ENCODE data around the gene SLC35F3.

GRCh38 chr1:234241941-234242490, 337.5 kb downstream of the SLC35F3 start:
- TF ChIP-seq REST (IDR thresholded peaks at IDR 0.05; ENCODE audit: insufficient read depth in 1 of 2, low read depth in 2 of 2, low read length in 2 of 2) (no peak), POLR2AphosphoS5 (IDR thresholded peaks at IDR 0.05; ENCODE audit: low read depth, low read length) (no peak)

All from PFSK-1 (cell line).